Vagina (tissue), 2 donors: ENCODE measurements around the gene ERMN.

ENCODE experiments used
- CTCF ChIP-seq, 3 experiments: fragments of 450-650 bp in 2 of 3; fragments of 200-600 bp in 1 of 3; sonication (generic) in 1 of 3; IDR thresholded peaks; one replicate each; pipeline ENCODE4 v1.5.1; 2017 to 2019; ENCODE audit warnings: antibody characterized with exemption in 3 of 3, mild to moderate bottlenecking in 2 of 3, moderate library complexity in 2 of 3
- POLR2A ChIP-seq, 2 donors: fragments of 450-650 bp; IDR thresholded peaks; one replicate each; pipeline ENCODE4 v1.6.1; 2017; ENCODE audit warnings: antibody characterized with exemption in 2 of 2, mild to moderate bottlenecking in 2 of 2, moderate library complexity in 2 of 2
- POLR2AphosphoS5 ChIP-seq, 2 donors: sonication (generic); formaldehyde crosslinking; IDR thresholded peaks; one replicate each; pipeline ENCODE4 v1.9.0; 2017; ENCODE audit warnings: antibody characterized with exemption in 2 of 2, mild to moderate bottlenecking in 2 of 2, low read depth in 1 of 2; ENCODE audit not compliant: insufficient read depth in 1 of 2

GRCh38 chr2:157327621-157328500 is 2.2 kb upstream of the ERMN start:
- TF ChIP-seq CTCF (IDR thresholded peaks at IDR 0.05) (peak; percentile 41 to 82 (median 73)), POLR2AphosphoS5 (IDR thresholded peaks at IDR 0.05; ENCODE audit: insufficient read depth in 1 of 2, low read depth in 1 of 2) (no peak), POLR2A (IDR thresholded peaks at IDR 0.05) (no peak)
